ENCODE results near the gene TENM4. TPM values are rescaled to one million over a fixed set of nuclear protein-coding genes. Genes with fewer than 3 reads are reported as not detected.

TENM4 gene
- total RNA-seq, 1 experiment from 2014 or later = 25.0 TPM

DNA sequence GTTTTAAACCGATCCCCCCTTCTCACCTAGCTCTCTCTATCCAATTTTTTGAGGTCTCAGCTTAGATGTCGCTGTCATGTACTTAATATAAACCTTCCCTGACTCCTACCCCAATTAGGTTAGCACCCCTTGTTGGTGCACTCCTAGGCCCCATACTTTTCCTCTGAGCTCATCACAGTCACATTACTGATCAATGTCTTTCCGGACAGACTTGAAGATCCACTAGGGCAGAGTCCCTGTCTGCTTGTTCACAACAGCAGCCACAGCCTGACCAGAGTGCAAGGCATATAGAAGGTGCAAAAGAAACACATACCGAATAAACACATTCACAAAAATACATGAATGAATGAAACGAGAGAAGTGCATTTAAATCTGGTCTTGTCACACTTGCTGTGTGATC is 605.2 kb downstream of the TENM4 start (continued):
- TF ChIP-seq, protein P1, sequence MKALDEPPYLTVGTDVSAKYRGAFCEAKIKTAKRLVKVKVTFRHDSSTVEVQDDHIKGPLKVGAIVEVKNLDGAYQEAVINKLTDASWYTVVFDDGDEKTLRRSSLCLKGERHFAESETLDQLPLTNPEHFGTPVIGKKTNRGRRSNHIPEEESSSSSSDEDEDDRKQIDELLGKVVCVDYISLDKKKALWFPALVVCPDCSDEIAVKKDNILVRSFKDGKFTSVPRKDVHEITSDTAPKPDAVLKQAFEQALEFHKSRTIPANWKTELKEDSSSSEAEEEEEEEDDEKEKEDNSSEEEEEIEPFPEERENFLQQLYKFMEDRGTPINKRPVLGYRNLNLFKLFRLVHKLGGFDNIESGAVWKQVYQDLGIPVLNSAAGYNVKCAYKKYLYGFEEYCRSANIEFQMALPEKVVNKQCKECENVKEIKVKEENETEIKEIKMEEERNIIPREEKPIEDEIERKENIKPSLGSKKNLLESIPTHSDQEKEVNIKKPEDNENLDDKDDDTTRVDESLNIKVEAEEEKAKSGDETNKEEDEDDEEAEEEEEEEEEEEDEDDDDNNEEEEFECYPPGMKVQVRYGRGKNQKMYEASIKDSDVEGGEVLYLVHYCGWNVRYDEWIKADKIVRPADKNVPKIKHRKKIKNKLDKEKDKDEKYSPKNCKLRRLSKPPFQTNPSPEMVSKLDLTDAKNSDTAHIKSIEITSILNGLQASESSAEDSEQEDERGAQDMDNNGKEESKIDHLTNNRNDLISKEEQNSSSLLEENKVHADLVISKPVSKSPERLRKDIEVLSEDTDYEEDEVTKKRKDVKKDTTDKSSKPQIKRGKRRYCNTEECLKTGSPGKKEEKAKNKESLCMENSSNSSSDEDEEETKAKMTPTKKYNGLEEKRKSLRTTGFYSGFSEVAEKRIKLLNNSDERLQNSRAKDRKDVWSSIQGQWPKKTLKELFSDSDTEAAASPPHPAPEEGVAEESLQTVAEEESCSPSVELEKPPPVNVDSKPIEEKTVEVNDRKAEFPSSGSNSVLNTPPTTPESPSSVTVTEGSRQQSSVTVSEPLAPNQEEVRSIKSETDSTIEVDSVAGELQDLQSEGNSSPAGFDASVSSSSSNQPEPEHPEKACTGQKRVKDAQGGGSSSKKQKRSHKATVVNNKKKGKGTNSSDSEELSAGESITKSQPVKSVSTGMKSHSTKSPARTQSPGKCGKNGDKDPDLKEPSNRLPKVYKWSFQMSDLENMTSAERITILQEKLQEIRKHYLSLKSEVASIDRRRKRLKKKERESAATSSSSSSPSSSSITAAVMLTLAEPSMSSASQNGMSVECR (CRISPR knock-in tag; IDR thresholded peaks at IDR 0.05; ENCODE audit: borderline replicate concordance) = no peak
- TF ChIP-seq JAZF1 (CRISPR knock-in tag; IDR thresholded peaks at IDR 0.05) (no peak), ZNF138 (CRISPR knock-in tag; conservative IDR thresholded peaks at IDR 0.05) (no peak)

DNA sequence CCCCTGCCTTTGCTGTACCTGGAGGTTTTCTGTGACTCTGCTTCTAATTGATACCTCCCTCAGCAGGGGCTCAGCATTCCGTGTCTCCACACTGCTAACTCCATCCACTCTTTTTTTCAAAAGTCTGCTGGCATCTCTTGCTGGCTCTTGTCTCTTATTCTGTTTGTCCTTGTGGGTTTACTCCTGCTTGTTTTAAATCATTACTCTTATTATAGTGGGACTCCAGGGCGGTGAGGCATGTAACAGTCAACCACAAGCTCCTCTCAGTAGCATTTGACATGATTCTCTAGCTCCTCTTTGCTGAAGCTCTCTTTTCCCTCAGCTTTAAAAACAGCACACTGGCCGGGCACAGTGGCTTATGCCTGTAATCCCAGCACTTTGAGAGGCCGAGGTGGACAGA is 605.9 kb downstream of the TENM4 start:
- no peaks in the 10 kb centered on the region for H3K27me3 Mint-ChIP-seq (ENCODE audit: low read depth)
- no peak for ATAC-seq

More for the DNA sequence above, 605.9 kb downstream of the TENM4 start:
- Mint-ChIP-seq H3K27ac (no peak overlapping the region), H3K9me3 (no peaks in the 10 kb centered on the region), H3K4me3 (no peak overlapping the region), H3K36me3 (no peaks in the 10 kb centered on the region), H3K4me1 (peaks cover 18% of the 10 kb centered on the region)
- TF ChIP-seq ZNF121 (CRISPR knock-in tag; IDR thresholded peaks at IDR 0.05) = no peak
- no peak for TF ChIP-seq CREB1 (CRISPR knock-in tag; IDR thresholded peaks at IDR 0.05)
- TF ChIP-seq FOXP1 (CRISPR knock-in tag; IDR thresholded peaks at IDR 0.05; ENCODE audit: borderline replicate concordance) = no peak
- no peak for TF ChIP-seq TP53 (CRISPR knock-in tag; IDR thresholded peaks at IDR 0.05)
- no peak for TF ChIP-seq NFE2L1 (CRISPR knock-in tag; IDR thresholded peaks at IDR 0.05)
- no peak for TF ChIP-seq OVOL2 (CRISPR knock-in tag; IDR thresholded peaks at IDR 0.05; ENCODE audit: borderline replicate concordance)
- TF ChIP-seq ZNF396 (CRISPR knock-in tag; IDR thresholded peaks at IDR 0.05; ENCODE audit: borderline replicate concordance) = no peak
- TF ChIP-seq, protein P2, sequence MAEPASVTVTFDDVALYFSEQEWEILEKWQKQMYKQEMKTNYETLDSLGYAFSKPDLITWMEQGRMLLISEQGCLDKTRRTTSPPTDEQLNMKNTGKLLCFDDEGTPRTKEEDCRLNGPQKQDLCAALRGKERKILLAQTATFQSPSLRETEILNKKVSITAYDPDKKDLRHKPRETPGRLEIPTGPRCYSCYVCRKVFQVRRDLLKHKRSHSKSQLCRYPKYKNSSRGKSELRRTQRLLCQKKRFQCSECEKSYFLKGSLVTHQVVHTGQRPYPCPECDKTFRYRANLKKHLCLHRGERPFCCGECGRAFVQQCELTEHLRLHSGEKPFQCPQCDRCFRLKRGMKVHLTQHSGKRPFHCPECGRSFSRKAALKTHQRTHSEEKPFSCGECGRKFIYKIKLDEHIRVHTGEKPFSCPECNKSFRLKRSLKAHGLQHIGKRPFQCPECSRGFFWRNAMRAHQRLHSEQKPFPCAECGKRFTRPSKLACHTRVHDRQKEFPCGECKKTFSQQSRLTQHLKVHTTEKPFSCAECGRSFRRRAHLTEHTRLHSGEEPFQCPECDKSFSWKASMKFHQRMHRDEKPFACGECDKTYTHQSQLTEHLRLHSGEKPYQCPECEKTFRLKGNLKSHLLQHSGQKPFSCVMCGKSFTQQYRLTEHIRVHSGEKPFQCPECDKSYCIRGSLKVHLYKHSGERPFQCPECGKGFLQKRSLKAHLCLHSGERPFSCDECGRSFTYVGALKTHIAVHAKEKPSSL (CRISPR knock-in tag; conservative IDR thresholded peaks at IDR 0.05) = no peak
- TF ChIP-seq ZNF317 (CRISPR knock-in tag; IDR thresholded peaks at IDR 0.05; ENCODE audit: borderline replicate concordance, low read depth) = no peak
- no peak for TF ChIP-seq RELA (CRISPR knock-in tag; IDR thresholded peaks at IDR 0.05; ENCODE audit: borderline replicate concordance)
- TF ChIP-seq, protein P3, sequence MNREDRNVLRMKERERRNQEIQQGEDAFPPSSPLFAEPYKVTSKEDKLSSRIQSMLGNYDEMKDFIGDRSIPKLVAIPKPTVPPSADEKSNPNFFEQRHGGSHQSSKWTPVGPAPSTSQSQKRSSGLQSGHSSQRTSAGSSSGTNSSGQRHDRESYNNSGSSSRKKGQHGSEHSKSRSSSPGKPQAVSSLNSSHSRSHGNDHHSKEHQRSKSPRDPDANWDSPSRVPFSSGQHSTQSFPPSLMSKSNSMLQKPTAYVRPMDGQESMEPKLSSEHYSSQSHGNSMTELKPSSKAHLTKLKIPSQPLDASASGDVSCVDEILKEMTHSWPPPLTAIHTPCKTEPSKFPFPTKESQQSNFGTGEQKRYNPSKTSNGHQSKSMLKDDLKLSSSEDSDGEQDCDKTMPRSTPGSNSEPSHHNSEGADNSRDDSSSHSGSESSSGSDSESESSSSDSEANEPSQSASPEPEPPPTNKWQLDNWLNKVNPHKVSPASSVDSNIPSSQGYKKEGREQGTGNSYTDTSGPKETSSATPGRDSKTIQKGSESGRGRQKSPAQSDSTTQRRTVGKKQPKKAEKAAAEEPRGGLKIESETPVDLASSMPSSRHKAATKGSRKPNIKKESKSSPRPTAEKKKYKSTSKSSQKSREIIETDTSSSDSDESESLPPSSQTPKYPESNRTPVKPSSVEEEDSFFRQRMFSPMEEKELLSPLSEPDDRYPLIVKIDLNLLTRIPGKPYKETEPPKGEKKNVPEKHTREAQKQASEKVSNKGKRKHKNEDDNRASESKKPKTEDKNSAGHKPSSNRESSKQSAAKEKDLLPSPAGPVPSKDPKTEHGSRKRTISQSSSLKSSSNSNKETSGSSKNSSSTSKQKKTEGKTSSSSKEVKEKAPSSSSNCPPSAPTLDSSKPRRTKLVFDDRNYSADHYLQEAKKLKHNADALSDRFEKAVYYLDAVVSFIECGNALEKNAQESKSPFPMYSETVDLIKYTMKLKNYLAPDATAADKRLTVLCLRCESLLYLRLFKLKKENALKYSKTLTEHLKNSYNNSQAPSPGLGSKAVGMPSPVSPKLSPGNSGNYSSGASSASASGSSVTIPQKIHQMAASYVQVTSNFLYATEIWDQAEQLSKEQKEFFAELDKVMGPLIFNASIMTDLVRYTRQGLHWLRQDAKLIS (CRISPR knock-in tag; IDR thresholded peaks at IDR 0.05; ENCODE audit: borderline replicate concordance) = no peak
- TF ChIP-seq, protein P4, sequence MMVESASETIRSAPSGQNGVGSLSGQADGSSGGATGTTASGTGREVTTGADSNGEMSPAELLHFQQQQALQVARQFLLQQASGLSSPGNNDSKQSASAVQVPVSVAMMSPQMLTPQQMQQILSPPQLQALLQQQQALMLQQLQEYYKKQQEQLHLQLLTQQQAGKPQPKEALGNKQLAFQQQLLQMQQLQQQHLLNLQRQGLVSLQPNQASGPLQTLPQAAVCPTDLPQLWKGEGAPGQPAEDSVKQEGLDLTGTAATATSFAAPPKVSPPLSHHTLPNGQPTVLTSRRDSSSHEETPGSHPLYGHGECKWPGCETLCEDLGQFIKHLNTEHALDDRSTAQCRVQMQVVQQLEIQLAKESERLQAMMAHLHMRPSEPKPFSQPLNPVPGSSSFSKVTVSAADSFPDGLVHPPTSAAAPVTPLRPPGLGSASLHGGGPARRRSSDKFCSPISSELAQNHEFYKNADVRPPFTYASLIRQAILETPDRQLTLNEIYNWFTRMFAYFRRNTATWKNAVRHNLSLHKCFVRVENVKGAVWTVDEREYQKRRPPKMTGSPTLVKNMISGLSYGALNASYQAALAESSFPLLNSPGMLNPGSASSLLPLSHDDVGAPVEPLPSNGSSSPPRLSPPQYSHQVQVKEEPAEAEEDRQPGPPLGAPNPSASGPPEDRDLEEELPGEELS (CRISPR knock-in tag; IDR thresholded peaks at IDR 0.05) = no peak
- no peak for TF ChIP-seq ZNF423 (CRISPR knock-in tag; IDR thresholded peaks at IDR 0.05)
- POLR2A ChIA-PET = no interaction called here
- CTCF ChIA-PET = interaction anchor here (0.8 to 4.1 kb wide), 3 partner anchors 33 to 126 kb away, joined by 3 to 20 read pairs (median 5); no protein-coding TSS in a partner anchor
- DNase-seq (ENCODE audit: low spot score) = no peak

Measured in WTC11 (cell line).